Cardiac atrium fibroblast (primary cell): ENCODE results near the gene ISL1. TPM values are rescaled to one million over a fixed set of nuclear protein-coding genes. Genes with fewer than 3 reads are reported as not detected.

Experiments used
- total RNA-seq: library from RNA; depleted of rRNA; stranded (reverse); fragments of >200 nt; gene quantifications from 2 replicates; pipeline ENCODE4 v1.2.3, GENCODE V29; 2015

ISL1 gene
- total RNA-seq: 1.6 TPM in 1 of 2 replicates, not detected in the other

GRCh38 chr5:51383131-51384121 lies at the start of gene ISL1:
Gene ISL1 (plus strand): TSS chr5:51383448. CDS start chr5:51383672, 224 bp downstream.

